ENCODE data around the gene SEPTIN8. TPM values are rescaled to one million over a fixed set of nuclear protein-coding genes. Genes with fewer than 3 reads are reported as not detected.

SEPTIN8 gene, protein sequence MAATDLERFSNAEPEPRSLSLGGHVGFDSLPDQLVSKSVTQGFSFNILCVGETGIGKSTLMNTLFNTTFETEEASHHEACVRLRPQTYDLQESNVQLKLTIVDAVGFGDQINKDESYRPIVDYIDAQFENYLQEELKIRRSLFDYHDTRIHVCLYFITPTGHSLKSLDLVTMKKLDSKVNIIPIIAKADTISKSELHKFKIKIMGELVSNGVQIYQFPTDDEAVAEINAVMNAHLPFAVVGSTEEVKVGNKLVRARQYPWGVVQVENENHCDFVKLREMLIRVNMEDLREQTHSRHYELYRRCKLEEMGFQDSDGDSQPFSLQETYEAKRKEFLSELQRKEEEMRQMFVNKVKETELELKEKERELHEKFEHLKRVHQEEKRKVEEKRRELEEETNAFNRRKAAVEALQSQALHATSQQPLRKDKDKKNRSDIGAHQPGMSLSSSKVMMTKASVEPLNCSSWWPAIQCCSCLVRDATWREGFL
- total RNA-seq: 1 to 10 TPM; 8.0 to 8.8 TPM
- total RNA-seq: 20.5 to 30.2 reads per million in 2 donors

DNA sequence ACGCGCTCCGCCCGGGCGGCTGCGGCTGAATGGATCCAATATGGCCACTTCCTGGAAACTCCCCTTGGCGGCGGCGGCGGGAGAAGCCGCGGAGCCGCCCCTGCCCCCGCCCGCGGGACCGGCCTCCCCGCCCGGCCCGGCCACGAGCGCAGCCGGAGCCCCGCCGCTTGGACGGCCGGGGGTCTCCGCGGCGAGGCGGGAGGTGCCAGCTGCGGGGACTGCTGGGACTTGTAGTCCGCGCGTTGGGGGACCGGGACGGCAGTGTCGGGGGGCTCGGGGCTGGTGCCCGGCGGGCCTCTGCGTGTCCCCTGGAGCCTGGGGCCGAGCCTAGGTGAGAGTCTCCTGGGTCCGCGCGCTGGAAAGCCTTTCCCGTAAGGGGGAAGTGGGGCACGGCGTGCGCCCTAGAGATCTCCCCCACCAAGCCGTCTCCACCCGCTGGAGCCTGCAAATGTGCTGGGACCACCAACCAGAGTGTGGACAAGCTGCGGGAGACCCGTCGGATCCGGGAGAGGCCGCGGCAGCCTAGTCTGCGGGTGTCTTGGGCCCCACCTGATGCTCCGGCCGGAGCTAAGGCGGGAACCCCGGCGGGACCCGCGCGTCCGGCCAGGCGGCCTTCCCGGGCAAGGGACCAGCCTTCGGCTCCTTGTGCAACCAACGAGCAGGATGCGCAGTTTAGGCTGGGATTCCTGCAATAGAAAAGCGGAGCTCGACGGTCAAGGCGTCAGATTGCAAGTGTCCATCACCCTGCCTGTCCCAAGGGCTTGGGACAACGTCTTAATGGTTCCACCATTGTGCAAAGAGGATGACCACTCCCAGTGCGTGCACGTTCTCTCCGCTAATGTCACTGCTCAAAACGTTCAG lies at the start of gene SEPTIN8:
SEPTIN8 (minus strand) TSS at position 31 of the 861 bp plus-strand sequence. CDS start 102 bp downstream, outside the sequence.
- H3K36me3 Mint-ChIP-seq (ENCODE audit: low read depth): no peaks in the 10 kb centered on the region
- H3K27me3 Mint-ChIP-seq: peaks cover 32% of the 10 kb centered on the region

DNA sequence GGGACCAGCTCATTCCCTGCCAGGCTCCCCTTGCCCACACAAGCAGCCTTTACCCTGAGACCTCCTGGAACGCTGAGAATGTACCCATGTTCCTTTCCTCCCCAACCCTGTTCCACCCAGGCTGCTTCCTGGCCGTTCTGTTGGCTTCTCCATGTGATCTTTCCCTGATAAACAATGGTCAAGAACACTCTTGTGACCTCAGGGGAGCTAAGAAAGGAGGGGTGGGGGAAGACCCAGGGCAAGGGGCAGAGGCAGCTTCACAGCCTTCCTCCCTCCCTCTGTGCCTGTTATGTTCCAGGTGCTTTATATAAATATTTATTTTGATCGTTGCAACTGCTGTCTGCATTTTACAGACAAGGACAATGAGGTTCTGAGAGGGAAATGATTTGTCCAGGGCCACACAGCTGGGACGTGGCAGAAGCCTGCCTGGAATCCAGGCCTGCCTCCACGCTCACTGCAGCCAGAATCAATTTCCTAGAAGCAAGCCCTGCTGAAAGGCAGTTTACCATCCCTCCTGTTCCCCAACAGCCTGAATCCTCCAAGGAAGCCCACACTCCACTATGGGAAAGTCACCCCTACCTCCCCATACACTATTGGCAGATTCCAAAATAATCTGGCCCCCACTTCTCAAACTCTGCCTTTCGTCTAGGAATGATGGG lies 49.5 kb upstream of the SEPTIN8 start:
- ATAC-seq: no peak
- Mint-ChIP-seq H3K4me3 (peak overlapping the region; percentile 66), H3K36me3 (ENCODE audit: low read depth) (peaks cover 4% of the 10 kb centered on the region)

More for the DNA sequence above, at the start of gene SEPTIN8:
- DNase-seq: peak in 2 of 3 donors; percentile 39 to 46
- no peaks in the 10 kb centered on the region for H3K9me3 ChIP-seq (ENCODE audit: control insufficient read depth, low read length, poor library complexity, severe bottlenecking)
- peak; percentile 82 for ATAC-seq
- Mint-ChIP-seq H3K27ac (peak within 1 kb of the TSS; percentile 53), H3K4me1 (peaks cover 32% of the 10 kb centered on the region), H3K4me3 (peak within 1 kb of the TSS; percentile 91)

DNA sequence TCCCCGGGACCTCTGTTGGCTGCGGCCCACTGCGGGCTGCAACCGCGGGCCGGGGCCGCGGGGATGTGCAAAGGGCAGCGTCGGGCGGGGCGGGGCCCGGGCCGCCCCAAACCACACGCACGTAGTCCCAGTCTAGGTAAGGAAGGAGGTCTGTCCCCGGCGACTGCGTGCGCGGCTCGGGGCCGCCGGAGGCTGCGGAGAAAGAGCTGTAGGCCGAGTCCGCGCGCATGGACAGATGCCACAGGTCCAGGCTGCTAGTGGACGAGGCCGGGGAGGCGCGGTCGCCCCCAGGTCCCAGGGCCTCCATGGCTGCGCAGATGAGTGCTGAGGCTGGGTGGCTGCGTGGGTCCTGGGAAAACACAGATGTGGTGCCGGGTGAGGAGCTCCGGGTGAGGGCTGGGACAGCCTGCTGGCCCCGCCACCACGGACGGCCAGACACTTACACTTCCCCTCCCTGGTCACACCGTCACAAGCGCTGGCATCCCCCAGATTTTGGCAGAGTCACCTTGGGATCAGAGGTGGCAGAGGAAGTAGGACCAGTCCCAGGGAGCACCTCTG lies 48.9 kb upstream of the SEPTIN8 start:
- ATAC-seq (peak; percentile 40), DNase-seq (no peak)
- Mint-ChIP-seq H3K36me3 (ENCODE audit: low read depth) (peaks cover 4% of the 10 kb centered on the region), H3K4me3 (peak overlapping the region; percentile 47), H3K4me1 (peaks cover 10% of the 10 kb centered on the region), H3K27me3 (peaks cover 40% of the 10 kb centered on the region), H3K27ac (no peak overlapping the region)
- H3K9me3 ChIP-seq (ENCODE audit: control insufficient read depth, low read length, poor library complexity, severe bottlenecking): no peaks in the 10 kb centered on the region

More for the DNA sequence above, 49.5 kb upstream of the SEPTIN8 start:
- no peak for DNase-seq
- H3K27me3 Mint-ChIP-seq: peaks cover 47% of the 10 kb centered on the region
- peak overlapping the region; percentile 6 for H3K27ac Mint-ChIP-seq
- H3K4me1 Mint-ChIP-seq: peaks cover 16% of the 10 kb centered on the region
- no peaks in the 10 kb centered on the region for H3K9me3 ChIP-seq (ENCODE audit: control insufficient read depth, low read length, poor library complexity, severe bottlenecking)

DNA sequence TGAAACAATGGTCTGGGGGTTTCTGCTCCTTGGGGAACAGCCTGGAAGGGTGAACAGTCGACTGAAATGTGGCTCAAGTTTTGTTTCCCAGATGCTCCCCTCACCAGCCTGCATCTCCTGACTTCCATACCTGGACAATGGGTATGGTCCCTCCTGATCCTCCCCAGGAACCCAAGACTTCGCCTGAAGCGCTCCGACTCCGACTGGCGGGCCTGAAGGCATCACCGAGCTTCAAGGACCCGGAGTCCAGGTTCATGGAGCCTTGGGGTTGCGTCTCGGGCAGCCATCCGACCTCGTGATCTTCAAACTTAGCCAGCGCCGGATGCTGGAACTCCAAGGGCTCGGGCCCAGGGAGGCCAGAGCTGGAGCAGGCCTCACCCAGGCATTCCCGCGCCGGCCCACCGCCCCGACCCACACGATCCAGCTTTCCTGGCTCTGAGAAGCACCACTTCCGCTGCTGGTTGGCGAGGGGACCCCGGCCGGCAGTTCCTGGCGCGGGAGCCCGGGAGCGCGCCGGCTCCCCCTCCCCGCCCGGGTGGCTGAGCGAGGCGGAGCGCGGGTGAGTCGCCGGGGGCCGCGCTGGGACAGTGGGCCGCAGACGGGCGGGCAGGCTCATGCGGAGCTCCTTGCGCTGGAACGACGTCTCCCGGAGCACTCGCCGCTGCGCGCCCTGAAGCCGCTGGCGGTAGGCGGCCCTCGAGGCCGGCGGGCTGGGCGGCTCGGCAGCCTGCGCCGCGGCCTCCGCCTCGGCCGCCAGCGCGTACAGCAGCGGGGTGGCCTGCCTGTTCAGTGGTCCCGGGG lies 48.2 kb upstream of the SEPTIN8 start:
- H3K4me3 Mint-ChIP-seq: peak overlapping the region; percentile 39
- no peaks in the 10 kb centered on the region for H3K9me3 ChIP-seq (ENCODE audit: control insufficient read depth, low read length, poor library complexity, severe bottlenecking)
- H3K27me3 Mint-ChIP-seq: peaks cover 43% of the 10 kb centered on the region
- H3K4me1 Mint-ChIP-seq: peaks cover 11% of the 10 kb centered on the region
- ATAC-seq (peak; percentile 6), DNase-seq (no peak)
- no peak overlapping the region for H3K27ac Mint-ChIP-seq
- H3K36me3 Mint-ChIP-seq (ENCODE audit: low read depth): peaks cover 4% of the 10 kb centered on the region

DNA sequence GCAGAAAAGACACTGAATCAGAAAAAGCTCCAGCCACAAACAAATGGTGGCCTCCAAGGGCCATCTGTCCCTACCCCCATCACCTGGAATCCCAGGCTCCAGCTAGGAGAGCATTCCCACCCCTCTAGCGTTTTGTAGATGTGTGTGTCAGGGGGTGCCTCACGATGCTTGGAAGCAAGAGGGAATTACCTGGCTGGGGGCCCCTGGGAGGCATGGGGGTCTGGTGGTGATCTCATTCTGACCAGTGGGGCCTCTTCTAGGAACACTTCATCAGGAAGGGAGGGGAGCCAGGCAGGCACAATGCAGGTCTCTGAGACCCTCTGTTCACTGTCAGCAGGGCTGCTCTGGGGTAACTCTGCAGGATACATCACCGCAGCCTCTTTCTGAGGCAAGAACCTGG lies 47.4 kb upstream of the SEPTIN8 start:
- Mint-ChIP-seq H3K27me3 (peaks cover 44% of the 10 kb centered on the region), H3K4me3 (peak overlapping the region; percentile 68)

DNA sequence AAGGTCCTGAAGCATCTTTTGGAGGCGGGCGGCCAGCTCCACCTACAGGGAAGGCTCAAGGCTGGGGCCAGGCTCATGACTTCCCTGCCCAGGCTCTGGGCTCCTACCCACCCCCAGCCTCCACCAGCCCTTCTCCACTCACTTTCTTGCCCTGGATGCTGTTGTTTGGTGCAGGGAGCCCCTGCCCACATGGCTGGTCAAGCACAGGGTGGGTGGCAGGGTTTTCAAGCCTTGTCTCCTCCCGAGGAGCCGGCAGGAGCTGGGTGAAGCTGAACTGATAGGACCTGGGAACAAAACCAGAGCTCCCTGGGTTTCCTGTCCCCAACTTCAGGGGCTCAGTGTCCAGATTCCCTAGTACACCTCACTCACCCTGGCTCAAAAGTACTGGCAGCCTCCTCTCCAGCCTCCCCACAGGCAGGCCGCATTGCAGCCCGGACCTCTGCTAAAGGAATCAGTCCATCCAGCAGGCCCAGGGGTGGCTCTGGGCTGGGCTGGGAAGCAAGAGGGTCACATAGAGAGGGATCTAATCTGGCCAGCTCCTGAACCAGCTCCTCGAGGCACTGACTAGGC lies 46.5 kb upstream of the SEPTIN8 start:
- H3K27ac Mint-ChIP-seq: no peak overlapping the region
- peaks cover 10% of the 10 kb centered on the region for H3K4me1 Mint-ChIP-seq
- peaks cover 4% of the 10 kb centered on the region for H3K36me3 Mint-ChIP-seq (ENCODE audit: low read depth)
- H3K4me3 Mint-ChIP-seq: no peak overlapping the region
- DNase-seq: no peak
- ATAC-seq: no peak
- peaks cover 45% of the 10 kb centered on the region for H3K27me3 Mint-ChIP-seq
- no peaks in the 10 kb centered on the region for H3K9me3 ChIP-seq (ENCODE audit: control insufficient read depth, low read length, poor library complexity, severe bottlenecking)

More for the DNA sequence above, 47.4 kb upstream of the SEPTIN8 start:
- Mint-ChIP-seq H3K27ac (no peak overlapping the region), H3K4me1 (peaks cover 14% of the 10 kb centered on the region), H3K36me3 (ENCODE audit: low read depth) (peaks cover 4% of the 10 kb centered on the region)
- H3K9me3 ChIP-seq (ENCODE audit: control insufficient read depth, low read length, poor library complexity, severe bottlenecking): no peaks in the 10 kb centered on the region
- ATAC-seq (no peak), DNase-seq (no peak)

DNA sequence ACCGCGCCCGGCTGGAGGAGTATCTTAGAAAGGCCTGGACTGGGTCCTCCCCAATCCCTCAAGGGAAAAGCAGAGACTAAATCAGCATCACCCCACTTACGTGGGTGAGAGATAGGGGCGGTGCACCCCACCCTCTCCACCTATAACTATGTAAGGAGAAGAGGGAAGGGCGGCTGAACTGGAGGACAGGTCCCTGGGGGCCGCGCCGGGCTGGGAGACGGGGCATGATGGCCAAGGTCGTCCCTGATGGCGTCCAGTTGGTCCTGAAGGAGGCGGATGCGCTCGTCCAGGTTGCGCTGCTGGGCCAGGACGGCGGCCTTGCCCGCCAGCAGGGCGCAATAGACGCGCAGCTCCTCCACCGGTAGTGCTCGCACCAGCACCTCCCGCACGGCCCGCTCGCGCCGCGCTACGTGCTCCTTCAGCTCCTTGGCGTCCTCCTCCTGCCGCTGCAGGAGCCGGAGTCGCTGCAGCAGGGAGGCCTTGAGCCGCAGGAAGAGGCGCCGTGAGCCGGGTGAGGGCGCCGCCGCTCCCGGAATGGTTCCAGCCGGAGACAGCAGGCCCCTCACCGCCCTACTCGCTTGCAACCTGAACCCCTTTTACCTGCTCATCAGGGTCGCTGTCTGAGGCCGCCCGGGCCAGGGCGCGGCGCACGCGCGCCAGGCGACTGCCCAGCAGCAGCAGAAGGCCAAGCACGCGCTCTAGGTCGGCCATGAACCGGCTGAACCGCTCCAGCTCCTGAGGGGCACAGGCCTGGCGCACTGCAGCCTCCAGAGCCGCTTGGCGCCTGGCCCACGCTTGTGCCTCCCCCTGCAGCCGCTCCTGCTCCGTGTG lies 45.8 kb upstream of the SEPTIN8 start:
- H3K27ac Mint-ChIP-seq: no peak overlapping the region
- no peak for ATAC-seq
- peaks cover 10% of the 10 kb centered on the region for H3K4me1 Mint-ChIP-seq
- no peak for DNase-seq
- H3K36me3 Mint-ChIP-seq (ENCODE audit: low read depth): peaks cover 4% of the 10 kb centered on the region
- peaks cover 44% of the 10 kb centered on the region for H3K27me3 Mint-ChIP-seq
- H3K4me3 Mint-ChIP-seq: no peak overlapping the region
- H3K9me3 ChIP-seq (ENCODE audit: control insufficient read depth, low read length, poor library complexity, severe bottlenecking): no peaks in the 10 kb centered on the region

DNA sequence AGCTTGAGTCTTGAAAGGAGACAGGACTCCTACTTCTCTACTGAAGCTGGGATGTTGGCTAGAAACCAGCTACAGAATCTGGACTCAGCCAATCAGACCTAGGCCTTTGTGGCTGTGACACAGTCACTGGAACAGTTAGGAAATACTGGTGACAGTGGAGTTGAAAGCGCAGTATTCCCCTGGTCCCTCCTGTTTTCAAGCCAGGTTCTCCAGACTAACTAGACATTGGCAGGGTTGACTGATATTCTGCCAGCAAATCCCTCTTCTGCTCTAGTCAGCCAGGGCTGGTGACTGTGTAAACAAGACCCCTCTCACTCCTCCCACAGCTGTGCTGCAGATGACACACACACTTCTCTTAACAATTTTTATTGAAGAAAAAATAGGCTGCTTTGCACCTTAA lies 44.8 kb upstream of the SEPTIN8 start:
- H3K27me3 Mint-ChIP-seq: peaks cover 33% of the 10 kb centered on the region
- no peak for ATAC-seq
- H3K36me3 Mint-ChIP-seq (ENCODE audit: low read depth): no peaks in the 10 kb centered on the region
- H3K27ac Mint-ChIP-seq: no peak overlapping the region
- H3K4me1 Mint-ChIP-seq: peaks cover 10% of the 10 kb centered on the region
- no peaks in the 10 kb centered on the region for H3K9me3 ChIP-seq (ENCODE audit: control insufficient read depth, low read length, poor library complexity, severe bottlenecking)
- H3K4me3 Mint-ChIP-seq: no peak overlapping the region
- no peak for DNase-seq

DNA sequence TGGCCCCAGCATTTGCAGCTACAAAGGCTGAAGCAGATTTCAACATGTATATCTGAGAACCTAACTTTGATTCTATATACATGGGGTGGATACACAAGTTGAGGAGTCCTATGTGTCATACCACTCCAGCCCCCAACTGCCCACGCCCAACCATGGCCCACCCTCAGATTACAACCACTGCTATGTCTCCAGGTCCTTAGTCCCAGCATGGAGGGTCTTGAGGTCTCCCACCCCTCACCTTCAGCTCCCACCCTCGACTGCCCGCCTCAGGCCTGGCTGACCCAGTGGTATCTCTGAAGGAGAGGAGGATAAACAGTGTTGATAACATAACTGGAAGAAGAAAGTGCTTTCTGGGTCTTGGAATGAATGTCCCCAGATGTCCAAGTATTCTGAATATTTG lies 44.3 kb upstream of the SEPTIN8 start:
- H3K9me3 ChIP-seq (ENCODE audit: control insufficient read depth, low read length, poor library complexity, severe bottlenecking): no peaks in the 10 kb centered on the region
- Mint-ChIP-seq H3K27me3 (peaks cover 29% of the 10 kb centered on the region), H3K27ac (no peak overlapping the region), H3K4me1 (peaks cover 10% of the 10 kb centered on the region), H3K36me3 (ENCODE audit: low read depth) (no peaks in the 10 kb centered on the region), H3K4me3 (no peak overlapping the region)
- no peak for DNase-seq
- ATAC-seq: no peak

DNA sequence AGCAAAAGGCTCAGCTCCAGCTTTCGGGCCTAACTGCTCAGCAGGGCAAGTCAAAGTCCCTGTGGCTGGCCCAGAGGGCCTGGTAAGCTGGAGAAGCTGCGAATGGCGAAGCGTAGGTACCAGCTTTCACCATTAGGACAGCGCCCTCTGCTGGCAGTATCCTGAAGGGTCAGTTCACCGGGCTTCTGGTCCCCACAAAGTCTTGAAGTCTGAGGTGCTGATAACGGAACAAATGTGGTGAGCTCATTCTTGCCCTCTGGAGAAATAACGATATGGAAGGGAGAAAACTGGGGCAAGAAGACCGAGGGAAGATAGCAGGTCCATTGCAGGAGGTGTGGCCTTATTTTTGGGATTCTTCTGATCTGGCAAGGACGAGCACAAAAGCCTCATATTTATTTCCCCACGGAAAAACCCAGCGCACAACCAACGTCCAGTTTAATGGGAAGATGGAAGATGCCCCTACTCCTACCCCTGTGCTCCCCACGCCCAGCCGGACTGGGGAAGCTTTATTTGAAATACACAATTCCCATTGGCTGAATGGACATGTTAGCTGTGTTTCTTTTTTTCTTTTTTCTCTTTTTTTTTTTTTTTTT lies 43.2 kb upstream of the SEPTIN8 start:
- H3K4me1 Mint-ChIP-seq: peaks cover 6% of the 10 kb centered on the region
- ATAC-seq (peak; percentile 91), DNase-seq (peak; percentile 69 to 88 (median 75))
- H3K27ac Mint-ChIP-seq: no peak overlapping the region
- no peaks in the 10 kb centered on the region for H3K36me3 Mint-ChIP-seq (ENCODE audit: low read depth)
- no peaks in the 10 kb centered on the region for H3K9me3 ChIP-seq (ENCODE audit: control insufficient read depth, low read length, poor library complexity, severe bottlenecking)
- H3K4me3 Mint-ChIP-seq: peak overlapping the region; percentile 5
- peaks cover 23% of the 10 kb centered on the region for H3K27me3 Mint-ChIP-seq

DNA sequence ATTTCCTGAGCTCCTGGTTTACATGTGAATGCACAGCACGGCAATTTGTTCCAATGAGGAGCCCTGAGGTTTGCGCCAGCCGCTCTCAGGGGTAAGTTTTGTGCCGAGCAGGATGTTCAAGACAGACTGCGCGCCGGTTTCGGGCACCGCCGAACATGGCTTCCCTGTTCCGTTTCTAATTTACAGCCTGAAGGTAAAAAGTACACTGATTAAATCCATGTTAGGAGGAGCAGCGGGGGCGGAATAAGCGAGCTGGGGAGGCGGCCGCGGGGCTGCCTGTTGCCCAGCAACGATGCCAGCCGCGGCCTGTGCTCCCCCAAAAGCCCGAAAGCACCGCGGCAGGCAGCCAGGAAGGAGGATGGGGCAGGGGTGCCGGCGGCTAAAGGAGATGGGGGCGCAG lies 42.4 kb upstream of the SEPTIN8 start:
- no peak for DNase-seq
- Mint-ChIP-seq H3K27ac (no peak overlapping the region), H3K36me3 (ENCODE audit: low read depth) (no peaks in the 10 kb centered on the region), H3K4me1 (peaks cover 4% of the 10 kb centered on the region), H3K4me3 (peak overlapping the region; percentile 66), H3K27me3 (peaks cover 23% of the 10 kb centered on the region)
- H3K9me3 ChIP-seq (ENCODE audit: control insufficient read depth, low read length, poor library complexity, severe bottlenecking): no peaks in the 10 kb centered on the region
- no peak for ATAC-seq
